Choroid plexus epithelial cell (primary cell): ENCODE measurements around the gene TSPAN1.

Source experiments
- DNase-seq: peaks from one replicate; pipeline ENCODE4 v3.0.0-alpha.2; 2010; ENCODE audit warnings: low read depth
- H3K4me3 ChIP-seq: 2 replicates; pipeline ENCODE4 v1.5.1; 2011; ENCODE audit warnings: low read depth, mild to moderate bottlenecking, control low read depth, low read length, moderate library complexity
- TF ChIP-seq, protein P1 (sequence below): conservative IDR thresholded peaks from 2 replicates; pipeline ENCODE4 v1.5.1; 2011; ENCODE audit warnings: low read depth, mild to moderate bottlenecking, control low read depth, inconsistent platforms, low read length, moderate library complexity

Gene TSPAN1

DNA sequence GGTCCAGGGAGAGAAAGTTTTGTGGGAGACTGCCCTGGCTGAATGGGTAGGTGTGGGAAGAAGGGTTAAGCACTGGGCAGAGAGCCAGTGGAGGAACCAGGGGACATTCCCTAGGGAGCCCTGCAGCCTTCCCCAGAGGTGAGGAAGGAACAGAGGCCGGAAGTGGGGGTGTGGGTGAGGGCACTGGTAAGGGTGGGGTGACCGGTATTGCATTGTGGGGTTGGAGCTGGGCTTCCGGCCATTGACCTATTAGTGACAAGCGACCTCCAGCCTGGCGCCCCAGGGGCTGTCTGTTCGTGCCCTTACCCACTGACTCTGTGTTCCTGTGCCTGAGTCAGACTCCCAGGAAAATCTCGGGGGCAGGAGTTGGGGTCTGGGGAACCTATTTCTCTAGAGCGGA lies 3.5 kb upstream of the TSPAN1 start:
- H3K4me3 ChIP-seq = no peak overlapping the region
- TF ChIP-seq, protein P1, sequence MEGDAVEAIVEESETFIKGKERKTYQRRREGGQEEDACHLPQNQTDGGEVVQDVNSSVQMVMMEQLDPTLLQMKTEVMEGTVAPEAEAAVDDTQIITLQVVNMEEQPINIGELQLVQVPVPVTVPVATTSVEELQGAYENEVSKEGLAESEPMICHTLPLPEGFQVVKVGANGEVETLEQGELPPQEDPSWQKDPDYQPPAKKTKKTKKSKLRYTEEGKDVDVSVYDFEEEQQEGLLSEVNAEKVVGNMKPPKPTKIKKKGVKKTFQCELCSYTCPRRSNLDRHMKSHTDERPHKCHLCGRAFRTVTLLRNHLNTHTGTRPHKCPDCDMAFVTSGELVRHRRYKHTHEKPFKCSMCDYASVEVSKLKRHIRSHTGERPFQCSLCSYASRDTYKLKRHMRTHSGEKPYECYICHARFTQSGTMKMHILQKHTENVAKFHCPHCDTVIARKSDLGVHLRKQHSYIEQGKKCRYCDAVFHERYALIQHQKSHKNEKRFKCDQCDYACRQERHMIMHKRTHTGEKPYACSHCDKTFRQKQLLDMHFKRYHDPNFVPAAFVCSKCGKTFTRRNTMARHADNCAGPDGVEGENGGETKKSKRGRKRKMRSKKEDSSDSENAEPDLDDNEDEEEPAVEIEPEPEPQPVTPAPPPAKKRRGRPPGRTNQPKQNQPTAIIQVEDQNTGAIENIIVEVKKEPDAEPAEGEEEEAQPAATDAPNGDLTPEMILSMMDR = no peak
- no peak for DNase-seq

DNA sequence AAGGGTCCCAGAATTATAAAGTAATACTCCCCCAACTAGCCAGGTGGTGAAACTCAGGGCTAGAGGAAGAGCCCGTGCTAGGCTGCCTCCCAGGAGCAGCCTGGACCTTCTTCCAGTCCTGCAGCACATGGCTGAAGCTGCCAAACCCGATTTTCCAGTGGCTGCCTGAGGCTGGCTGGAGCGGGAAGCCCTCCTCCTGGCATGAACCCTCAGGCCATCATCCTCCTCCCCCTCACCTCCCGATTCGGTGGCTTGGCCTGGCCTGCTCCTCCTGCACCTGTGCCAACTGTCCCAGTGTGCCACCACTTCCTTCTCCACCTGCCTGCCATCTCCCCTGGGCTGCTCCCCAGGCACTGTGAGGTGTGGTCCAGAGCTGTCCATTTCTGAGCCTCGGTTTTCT lies 3.0 kb upstream of the TSPAN1 start:
- no peak overlapping the region for H3K4me3 ChIP-seq
- TF ChIP-seq, protein P1 = no peak
- no peak for DNase-seq

DNA sequence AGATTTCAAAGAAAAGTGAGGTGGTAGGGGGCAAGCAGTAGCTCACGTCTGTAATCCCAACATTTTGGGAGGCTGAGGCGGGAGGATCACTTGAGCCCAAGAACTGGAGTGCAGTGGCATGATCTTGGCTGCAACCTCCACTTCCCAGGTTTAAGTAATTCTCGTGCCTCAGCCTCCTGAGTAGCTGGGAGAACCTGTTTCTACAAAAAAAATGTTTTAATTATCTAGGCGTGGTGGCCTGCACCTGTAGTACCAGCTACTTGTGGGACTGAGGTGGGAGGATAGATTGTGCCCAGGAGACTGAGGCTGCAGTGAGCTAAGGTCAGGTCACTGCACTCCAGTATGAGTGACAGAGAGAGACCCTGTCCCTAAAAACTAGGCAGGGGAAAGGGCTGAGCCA lies 2.6 kb upstream of the TSPAN1 start:
- DNase-seq = no peak
- no peak overlapping the region for H3K4me3 ChIP-seq
- TF ChIP-seq, protein P1 = no peak

DNA sequence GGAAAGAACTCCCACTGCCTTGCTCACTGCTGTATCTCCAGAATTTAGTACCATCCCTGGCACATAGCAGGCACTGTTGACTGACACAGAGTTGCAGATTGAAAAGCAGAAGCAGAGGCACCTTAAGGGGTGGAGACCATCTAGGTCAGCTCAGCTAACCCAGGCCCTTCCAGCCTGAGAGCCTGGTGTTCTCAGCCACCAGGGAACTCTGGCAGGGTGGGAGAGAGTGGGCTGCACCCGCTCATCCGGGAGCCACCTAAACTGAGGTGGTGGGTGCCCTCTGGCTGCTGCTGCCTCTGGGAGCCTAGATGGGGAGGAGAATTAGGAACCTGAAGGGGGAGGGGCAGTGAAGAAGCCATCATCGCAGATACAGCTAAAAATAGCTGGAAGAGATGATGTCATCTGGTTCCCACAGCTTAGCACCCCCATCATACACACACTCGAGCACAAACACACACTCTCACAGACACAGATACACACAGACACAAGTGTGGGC lies 1.5 kb upstream of the TSPAN1 start:
- H3K4me3 ChIP-seq = no peak overlapping the region
- peak; percentile 52 for DNase-seq
- TF ChIP-seq, protein P1 = no peak

DNA sequence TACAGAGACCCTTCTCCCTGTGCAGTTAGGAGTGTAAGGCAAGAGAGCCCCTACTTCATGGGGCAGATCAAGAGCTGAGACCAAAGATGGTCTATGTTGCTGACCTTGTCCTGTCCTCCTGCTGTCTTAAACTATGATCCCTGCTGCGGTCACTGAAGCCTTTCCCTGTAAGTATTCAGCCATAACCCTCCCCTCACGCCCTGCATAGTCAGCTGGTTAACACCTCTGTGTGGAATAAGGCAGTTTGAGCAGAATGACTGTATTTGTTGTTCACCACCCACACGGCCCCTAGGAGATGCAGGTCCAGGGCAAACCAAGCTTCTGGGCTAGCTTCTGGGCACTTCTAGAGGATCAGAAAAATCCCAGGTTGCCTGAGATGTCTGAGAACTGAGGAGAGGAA lies 356 bp downstream of the TSPAN1 start:
- no peak for DNase-seq
- no peak overlapping the region for H3K4me3 ChIP-seq
- TF ChIP-seq, protein P1 = no peak

DNA sequence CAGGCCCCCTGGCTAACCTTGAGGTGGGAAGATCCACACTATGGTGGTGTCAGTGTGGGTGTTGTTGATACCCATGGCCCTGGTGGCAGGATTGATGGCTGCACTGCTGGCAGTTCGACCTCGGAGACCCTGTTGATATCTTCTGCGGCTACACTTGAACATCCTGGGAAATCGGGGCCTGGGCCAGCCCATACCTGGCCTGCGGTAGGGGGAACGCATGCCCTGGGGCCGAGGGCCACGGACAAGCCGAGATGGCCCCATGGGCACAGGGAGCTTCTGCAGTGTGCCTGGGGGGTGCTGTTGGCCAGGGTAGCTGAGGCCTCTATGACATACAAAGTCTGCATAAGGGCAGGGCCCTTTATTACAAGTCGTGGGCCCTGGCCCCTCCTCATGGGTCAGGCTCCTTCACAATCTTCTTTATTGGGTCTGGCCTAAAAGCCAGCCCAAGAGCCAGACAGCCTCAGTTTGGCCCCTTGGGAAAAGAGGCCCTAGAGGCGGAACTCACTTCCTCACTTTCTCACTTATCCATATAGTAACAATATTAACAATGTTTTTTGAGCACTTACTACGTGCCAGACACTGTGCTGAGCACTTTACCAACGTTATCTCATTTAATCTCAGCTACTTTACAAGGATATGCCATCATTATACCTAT lies 1.5 kb downstream of the TSPAN1 start, which contains the start of gene P3R3URF:
Gene P3R3URF (minus strand): TSS at position 278 of the 655 bp plus-strand sequence. CDS start 17 bp downstream, at position 261.
- TF ChIP-seq, protein P1 = no peak
- no peak within 1 kb of the TSS for H3K4me3 ChIP-seq
- DNase-seq = no peak
